ENCODE data around the gene GRK2.

- TF ChIP-seq CTCF (conservative IDR thresholded peaks at IDR 0.05; ENCODE audit: low read length) = peak; percentile 72
- TF ChIP-seq EZH2phosphoT487 (IDR thresholded peaks at IDR 0.05; ENCODE audit: borderline replicate concordance, low read depth, low read length) = no peak
These were observed 13.4 kb upstream of the GRK2 start for GRCh38 chr11:67252831-67253239.
